ENCODE results near the gene SULT6B1. TPM values are rescaled to one million over a fixed set of nuclear protein-coding genes. Genes with fewer than 3 reads are reported as not detected.

The SULT6B1 gene
- total RNA-seq, 1 experiment from 2014 or later: not detected

DNA sequence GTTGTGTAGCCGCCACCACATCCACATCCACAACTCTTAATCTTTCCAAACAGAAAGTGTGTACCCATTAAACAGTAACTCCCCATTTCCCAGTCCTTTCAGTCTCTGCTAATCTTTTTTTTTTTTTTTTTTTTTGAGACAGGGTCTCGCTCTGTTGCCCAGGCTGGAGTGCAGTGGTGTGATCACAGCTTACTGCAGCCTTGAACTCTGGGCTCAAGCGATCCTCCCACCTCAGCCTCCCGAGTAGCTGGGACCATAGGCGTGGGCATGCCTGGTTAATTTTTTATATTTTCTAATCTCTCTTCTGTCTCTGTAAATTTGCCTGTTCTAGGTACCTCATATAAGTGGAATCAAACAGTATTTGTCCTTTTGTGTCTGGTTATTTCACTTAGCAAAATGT lies 35.2 kb downstream of the SULT6B1 start:
- H4K91ac ChIP-seq (ENCODE audit: insufficient read length, low read depth, low read length): no peak overlapping the region
- no peak overlapping the region for H3K18ac ChIP-seq (ENCODE audit: insufficient read length, low read depth, low read length)
- Mint-ChIP-seq H3K4me3 (no peak overlapping the region), H3K36me3 (ENCODE audit: insufficient read depth in 1 of 3, low read depth in 3 of 3) (peaks cover 12 to 34% (median 31%) of the 10 kb centered on the region in 3 experiments), H3K27me3 (ENCODE audit: low read depth) (peaks cover 4% of the 10 kb centered on the region; the same call in 1 of the 2 replicates), H3K27ac (no peak overlapping the region), H3K4me1 (peaks cover 39 to 41% of the 10 kb centered on the region in 2 experiments), H3K9me3 (no peaks in the 10 kb centered on the region)
- no peaks in the 10 kb centered on the region for H3K9me3 ChIP-seq (ENCODE audit: control insufficient read depth, low read depth, low read length)
- no peaks in the 10 kb centered on the region for H4K20me1 ChIP-seq (ENCODE audit: control insufficient read depth, insufficient read depth, insufficient read length)
- H3T11ph ChIP-seq (ENCODE audit: low read length): no peak overlapping the region
- no peak overlapping the region for H2AFZ ChIP-seq (ENCODE audit: low read length)
- H3K27me3 ChIP-seq (ENCODE audit: insufficient read depth, low read length): no peaks in the 10 kb centered on the region
- no peak for DNase-seq
- H4K5ac ChIP-seq (ENCODE audit: insufficient read length, low read depth, low read length): no peak overlapping the region
- no peak overlapping the region for H2BK120ac ChIP-seq (ENCODE audit: low read depth, low read length, poor library complexity, severe bottlenecking)
- H3K56ac ChIP-seq (ENCODE audit: insufficient read length, low read depth, low read length): no peak overlapping the region
- no peak overlapping the region for H3K23ac ChIP-seq (ENCODE audit: insufficient read length, low read depth, low read length)
- no peak overlapping the region for H3K4ac ChIP-seq (ENCODE audit: low read depth, low read length)
- no peak overlapping the region for H3K4me2 ChIP-seq (ENCODE audit: insufficient read depth, insufficient read length, low read length)
- no peaks in the 10 kb centered on the region for H3K4me1 ChIP-seq (ENCODE audit: insufficient read depth, low read length)
- H3K79me1 ChIP-seq (ENCODE audit: insufficient read depth, low read depth, low read length, poor library complexity, severe bottlenecking): peaks cover 5% of the 10 kb centered on the region
- H2BK5ac ChIP-seq (ENCODE audit: insufficient read length, low read length): no peak overlapping the region
- H3K14ac ChIP-seq (ENCODE audit: insufficient read depth, low read length): no peak overlapping the region
- H2BK15ac ChIP-seq (ENCODE audit: low read depth, low read length): no peak overlapping the region
- no peak overlapping the region for H3K27ac ChIP-seq (ENCODE audit: insufficient read length, low read depth, low read length)
- peaks cover 9% of the 10 kb centered on the region for H3K23me2 ChIP-seq (ENCODE audit: insufficient read length, low read depth, low read length, poor library complexity, severe bottlenecking)
- no peaks in the 10 kb centered on the region; the same call in 1 of the 2 replicates for H3K79me2 ChIP-seq (ENCODE audit: insufficient read depth, low read length)
- TF ChIP-seq, protein P1, sequence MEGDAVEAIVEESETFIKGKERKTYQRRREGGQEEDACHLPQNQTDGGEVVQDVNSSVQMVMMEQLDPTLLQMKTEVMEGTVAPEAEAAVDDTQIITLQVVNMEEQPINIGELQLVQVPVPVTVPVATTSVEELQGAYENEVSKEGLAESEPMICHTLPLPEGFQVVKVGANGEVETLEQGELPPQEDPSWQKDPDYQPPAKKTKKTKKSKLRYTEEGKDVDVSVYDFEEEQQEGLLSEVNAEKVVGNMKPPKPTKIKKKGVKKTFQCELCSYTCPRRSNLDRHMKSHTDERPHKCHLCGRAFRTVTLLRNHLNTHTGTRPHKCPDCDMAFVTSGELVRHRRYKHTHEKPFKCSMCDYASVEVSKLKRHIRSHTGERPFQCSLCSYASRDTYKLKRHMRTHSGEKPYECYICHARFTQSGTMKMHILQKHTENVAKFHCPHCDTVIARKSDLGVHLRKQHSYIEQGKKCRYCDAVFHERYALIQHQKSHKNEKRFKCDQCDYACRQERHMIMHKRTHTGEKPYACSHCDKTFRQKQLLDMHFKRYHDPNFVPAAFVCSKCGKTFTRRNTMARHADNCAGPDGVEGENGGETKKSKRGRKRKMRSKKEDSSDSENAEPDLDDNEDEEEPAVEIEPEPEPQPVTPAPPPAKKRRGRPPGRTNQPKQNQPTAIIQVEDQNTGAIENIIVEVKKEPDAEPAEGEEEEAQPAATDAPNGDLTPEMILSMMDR (conservative IDR thresholded peaks at IDR 0.05): no peak
- H4K8ac ChIP-seq (replicated peaks; ENCODE audit: insufficient read length, low read depth, low read length): no peak overlapping the region
- H2BK20ac ChIP-seq (ENCODE audit: low read depth, low read length, poor library complexity, severe bottlenecking): no peak overlapping the region
- H2AK5ac ChIP-seq (ENCODE audit: insufficient read length, low read length): no peak overlapping the region
- H2BK12ac ChIP-seq (ENCODE audit: insufficient read length, low read depth, low read length): no peak overlapping the region
- no peak overlapping the region for H3K9ac ChIP-seq (ENCODE audit: extremely low read depth, insufficient read length, low read length)
- WGBS (ENCODE audit: extremely low coverage, insufficient read length, low lambda C conversion rate): no CpG with 5 or more reads among the region's 5 CpGs
